ENCODE measurements around the gene UBA1. TPM values are rescaled to one million over a fixed set of nuclear protein-coding genes. Genes with fewer than 3 reads are reported as not detected.

Gene UBA1
- total and polyA plus RNA-seq, 2 of the 8 experiments (the other 6 are each of a cell fraction or from before 2014, with no cell fraction given): 313 to 458 TPM

DNA sequence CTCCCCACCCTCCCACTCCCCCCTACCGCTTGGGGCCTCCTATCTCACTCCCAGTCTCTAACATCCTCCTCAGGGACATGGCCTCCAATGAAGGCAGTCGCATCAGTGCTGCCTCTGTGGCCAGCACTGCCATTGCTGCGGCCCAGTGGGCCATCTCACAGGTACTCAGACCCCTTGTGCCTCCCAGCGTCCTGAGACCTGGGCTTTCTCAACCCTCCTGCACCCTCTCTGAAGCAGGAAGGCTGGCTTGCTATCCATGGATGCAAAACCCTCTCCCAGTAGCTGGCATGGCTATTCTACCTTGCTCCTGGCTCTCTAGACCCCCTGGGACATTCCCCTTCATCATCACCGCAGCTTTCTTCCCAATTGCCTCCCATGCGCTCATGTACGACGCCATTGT lies 13.3 kb upstream of the UBA1 start:
- H2BK12ac ChIP-seq (ENCODE audit: low read depth, low read length): no peak overlapping the region
- H3K9ac ChIP-seq (replicated peaks in 1 of 4; ENCODE audit: extremely low read depth in 1 of 4, low read depth in 3 of 4, low read length in 3 of 4): no peak overlapping the region
- no peak overlapping the region for H4K5ac ChIP-seq (ENCODE audit: insufficient read length, low read depth, low read length)
- no peak overlapping the region for H3K27ac ChIP-seq (ENCODE audit: low read depth, low read length)
- no peaks in the 10 kb centered on the region for H3K79me2 ChIP-seq (ENCODE audit: control insufficient read depth in 1 of 2, insufficient read depth in 2 of 2, low read length in 2 of 2)
- no peaks in the 10 kb centered on the region for H3K79me1 ChIP-seq (ENCODE audit: low read depth, low read length)
- no peak for FAIRE-seq
- H4K8ac ChIP-seq (ENCODE audit: extremely low read depth, insufficient read depth, low read length): no peak overlapping the region
- no peak overlapping the region for H3K4ac ChIP-seq (replicated peaks; ENCODE audit: insufficient read length, low read depth, low read length)
- 93% methylated on average over 5 of the region's 8 CpGs; no CpG with 5 or more reads in 1 of the 2 experiments for WGBS, 2 experiments (ENCODE audit: extremely low coverage in 1 of 2, insufficient coverage in 1 of 2, insufficient read length in 1 of 2, insufficient replicate concordance in 2 of 2, low coverage in 1 of 2, low lambda C conversion rate in 2 of 2, missing lambda C conversion rate in 1 of 2)
- H3K23ac ChIP-seq (ENCODE audit: insufficient read length): no peak overlapping the region
- no peak overlapping the region for H2BK15ac ChIP-seq (ENCODE audit: low read length)
- H2BK120ac ChIP-seq (replicated peaks; ENCODE audit: low read depth, low read length): no peak overlapping the region
- peaks cover 4 to 47% (median 30%) of the 10 kb centered on the region in 4 experiments; a peak in 7 of 8 replicates for H3K36me3 ChIP-seq (ENCODE audit: control insufficient read depth in 2 of 4, insufficient read depth in 4 of 4, low read length in 3 of 4)
- no peaks in the 10 kb centered on the region for H3K27me3 ChIP-seq (replicated peaks in 1 of 4; ENCODE audit: control insufficient read depth in 3 of 4, extremely low read depth in 1 of 4, insufficient read depth in 3 of 4, low read length in 3 of 4)
- no peak overlapping the region for H2BK5ac ChIP-seq (ENCODE audit: low read depth, low read length)
- no peaks in the 10 kb centered on the region for H3K4me1 ChIP-seq (replicated peaks in 1 of 4; ENCODE audit: control insufficient read depth in 3 of 4, insufficient read depth in 4 of 4, low read length in 3 of 4)
- ChIA-PET POLR2A (ENCODE audit: partially characterized antibody) (no interaction called here), CTCF (ENCODE audit: partially characterized antibody) (no interaction called here)
- no peak overlapping the region for H3K4me2 ChIP-seq (ENCODE audit: insufficient read depth in 1 of 2, low read depth in 2 of 2, low read length in 2 of 2)
- H3K9me3 ChIP-seq (ENCODE audit: insufficient read depth in 2 of 2, low read depth in 1 of 2, low read length in 1 of 2): no peaks in the 10 kb centered on the region
- no peak for DNase-seq (ENCODE audit: low read depth in 1 of 2, low spot score in 2 of 2)
- H2AFZ ChIP-seq (ENCODE audit: low read length): no peak overlapping the region
- peaks cover 0 to 2% of the 10 kb centered on the region in 2 experiments for H4K20me1 ChIP-seq (replicated peaks in 1 of 2; ENCODE audit: control insufficient read depth in 1 of 2, insufficient read depth in 2 of 2, low read length in 2 of 2)
- H3K14ac ChIP-seq (ENCODE audit: insufficient read length): no peak overlapping the region
- no peak overlapping the region for H2AK5ac ChIP-seq (ENCODE audit: low read depth, low read length)
- H2BK20ac ChIP-seq (ENCODE audit: low read length): no peak overlapping the region
- H3K4me3 ChIP-seq (ENCODE audit: extremely low read depth in 1 of 4, insufficient read depth in 2 of 4, low read depth in 3 of 4, low read length in 4 of 4): no peak overlapping the region
- H4K91ac ChIP-seq (replicated peaks; ENCODE audit: insufficient read length, low read length): no peak overlapping the region
- no peak for TF ChIP-seq NRF1 (IDR thresholded peaks at IDR 0.05; ENCODE audit: low read depth, low read length)
- no peak for TF ChIP-seq KDM5A (IDR thresholded peaks at IDR 0.05; ENCODE audit: low read length)
- no peak for TF ChIP-seq CTBP2 (IDR thresholded peaks at IDR 0.05; ENCODE audit: borderline replicate concordance, insufficient read depth, insufficient read length, low read length)
- no peak for TF ChIP-seq TEAD4 (IDR thresholded peaks at IDR 0.05; ENCODE audit: low read depth, low read length)
- no peak for TF ChIP-seq MAFK (IDR thresholded peaks at IDR 0.05; ENCODE audit: low read depth, low read length)
- TF ChIP-seq MAX (IDR thresholded peaks at IDR 0.05): no peak
- no peak for TF ChIP-seq ASH2L (IDR thresholded peaks at IDR 0.05; ENCODE audit: low read length)
- H3K56ac ChIP-seq (replicated peaks; ENCODE audit: insufficient read length, low read depth, low read length): no peak overlapping the region
- no peaks in the 10 kb centered on the region for H3K23me2 ChIP-seq (ENCODE audit: low read depth, low read length)
- no peak overlapping the region for H3K18ac ChIP-seq (ENCODE audit: extremely low read depth, low read length)

All from H1 (cell line).